B cell (primary cell): ENCODE measurements around the gene ELOVL6.

Experiments used
- EZH2 ChIP-seq: IDR thresholded peaks from 2 replicates; pipeline ENCODE4 v1.6.1; 2012; ENCODE audit warnings: borderline replicate concordance, low read depth, mild to moderate bottlenecking, moderate library complexity, low read length; ENCODE audit not compliant: insufficient read depth, poor library complexity, severe bottlenecking
- TF ChIP-seq, protein P1 (sequence below): fragments of 200-600 bp; IDR thresholded peaks from one replicate; pipeline ENCODE4 v1.8.0; 2022; ENCODE audit warnings: antibody characterized with exemption, mild to moderate bottlenecking

DNA sequence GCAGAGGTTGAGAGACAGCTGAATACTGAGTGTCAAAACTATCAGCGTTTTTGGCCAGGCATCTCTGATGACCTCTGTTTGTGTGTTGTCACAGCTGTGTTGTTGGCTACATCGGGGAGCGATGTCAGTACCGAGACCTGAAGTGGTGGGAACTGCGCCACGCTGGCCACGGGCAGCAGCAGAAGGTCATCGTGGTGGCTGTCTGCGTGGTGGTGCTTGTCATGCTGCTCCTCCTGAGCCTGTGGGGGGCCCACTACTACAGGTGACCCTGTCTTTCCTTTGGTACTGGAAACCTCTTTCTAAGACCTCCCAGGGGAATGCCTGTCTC is 198.9 kb downstream of the ELOVL6 start:
- TF ChIP-seq, protein P1, sequence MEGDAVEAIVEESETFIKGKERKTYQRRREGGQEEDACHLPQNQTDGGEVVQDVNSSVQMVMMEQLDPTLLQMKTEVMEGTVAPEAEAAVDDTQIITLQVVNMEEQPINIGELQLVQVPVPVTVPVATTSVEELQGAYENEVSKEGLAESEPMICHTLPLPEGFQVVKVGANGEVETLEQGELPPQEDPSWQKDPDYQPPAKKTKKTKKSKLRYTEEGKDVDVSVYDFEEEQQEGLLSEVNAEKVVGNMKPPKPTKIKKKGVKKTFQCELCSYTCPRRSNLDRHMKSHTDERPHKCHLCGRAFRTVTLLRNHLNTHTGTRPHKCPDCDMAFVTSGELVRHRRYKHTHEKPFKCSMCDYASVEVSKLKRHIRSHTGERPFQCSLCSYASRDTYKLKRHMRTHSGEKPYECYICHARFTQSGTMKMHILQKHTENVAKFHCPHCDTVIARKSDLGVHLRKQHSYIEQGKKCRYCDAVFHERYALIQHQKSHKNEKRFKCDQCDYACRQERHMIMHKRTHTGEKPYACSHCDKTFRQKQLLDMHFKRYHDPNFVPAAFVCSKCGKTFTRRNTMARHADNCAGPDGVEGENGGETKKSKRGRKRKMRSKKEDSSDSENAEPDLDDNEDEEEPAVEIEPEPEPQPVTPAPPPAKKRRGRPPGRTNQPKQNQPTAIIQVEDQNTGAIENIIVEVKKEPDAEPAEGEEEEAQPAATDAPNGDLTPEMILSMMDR, result no peak
- no peak for TF ChIP-seq EZH2
